CD14-positive monocyte (primary cell): ENCODE measurements around the gene PTPRD. TPM values are rescaled to one million over a fixed set of nuclear protein-coding genes. Genes with fewer than 3 reads are reported as not detected.

Experiments
- DNase-seq, 3 donors: peaks; one replicate each; pipeline ENCODE4 v3.0.0-alpha.2; 2011 to 2022
- H2AFZ ChIP-seq: 2 replicates; pipeline ENCODE4 v1.6.0; 2012; ENCODE audit warnings: mild to moderate bottlenecking, low read depth, low read length, inconsistent platforms; ENCODE audit not compliant: insufficient read depth, poor library complexity, severe bottlenecking
- H3K27ac ChIP-seq, 2 donors: 1 replicate in 1 of 2; 2 replicates in 1 of 2; pipeline ENCODE4 v1.5.1; 2012 to 2013; ENCODE audit warnings: low read length in 2 of 2, control low read depth in 1 of 2, inconsistent platforms in 1 of 2, low read depth in 1 of 2, mild to moderate bottlenecking in 1 of 2
- H3K27me3 ChIP-seq, 2 donors: one replicate each; pipeline versions ENCODE4 v1.6.0 to v1.6.1; 2011 to 2013; ENCODE audit warnings: low read length in 2 of 2; ENCODE audit not compliant: control insufficient read depth in 2 of 2, insufficient read depth in 2 of 2
- H3K36me3 ChIP-seq, 2 donors: replicated peaks in 1 of 2; 1 replicate in 1 of 2; 2 replicates in 1 of 2; pipeline versions ENCODE4 v1.5.1 to v1.6.1; 2012 to 2013; ENCODE audit warnings: low read length in 2 of 2, control low read depth in 1 of 2, inconsistent platforms in 1 of 2, mild to moderate bottlenecking in 1 of 2; ENCODE audit not compliant: insufficient read depth in 2 of 2, control insufficient read depth in 1 of 2
- H3K4me1 ChIP-seq, 2 donors: 1 replicate in 1 of 2; 2 replicates in 1 of 2; pipeline versions ENCODE4 v1.5.1 to v1.6.1; 2012 to 2013; ENCODE audit warnings: low read length in 2 of 2, control low read depth in 1 of 2, inconsistent platforms in 1 of 2, mild to moderate bottlenecking in 1 of 2, moderate library complexity in 1 of 2; ENCODE audit not compliant: insufficient read depth in 2 of 2, control insufficient read depth in 1 of 2
- H3K4me2 ChIP-seq: replicated peaks from 2 replicates; pipeline ENCODE3; 2012; ENCODE audit warnings: low read length, moderate library complexity, mild to moderate bottlenecking; ENCODE audit not compliant: poor library complexity, severe bottlenecking; ENCODE audit errors: extremely low read depth
- H3K4me3 ChIP-seq, 3 experiments: fragments of 200-600 bp in 1 of 3; sonication (generic) in 1 of 3; replicated peaks in 1 of 3; 1 replicate in 2 of 3; 2 replicates in 1 of 3; pipeline ENCODE4 v1.5.1; 2011 to 2013; ENCODE audit warnings: low read length in 3 of 3, mild to moderate bottlenecking in 3 of 3, control low read depth in 2 of 3, low read depth in 2 of 3, inconsistent platforms in 1 of 3, moderate library complexity in 1 of 3
- H3K79me2 ChIP-seq: 2 replicates; pipeline ENCODE4 v1.6.0; 2012; ENCODE audit warnings: mild to moderate bottlenecking, control low read depth, inconsistent platforms, low read length, moderate library complexity; ENCODE audit not compliant: insufficient read depth
- H3K9ac ChIP-seq: 2 replicates; pipeline ENCODE4 v1.6.0; 2017; ENCODE audit warnings: low read length, mild to moderate bottlenecking; ENCODE audit not compliant: insufficient read depth, poor library complexity, severe bottlenecking
- H3K9me3 ChIP-seq, 2 donors: replicated peaks in 1 of 2; 1 replicate in 1 of 2; 2 replicates in 1 of 2; pipeline versions ENCODE4 v1.5.1 to v1.6.1; 2012 to 2013; ENCODE audit warnings: low read length in 2 of 2, control low read depth in 1 of 2; ENCODE audit not compliant: control insufficient read depth in 1 of 2, insufficient read depth in 1 of 2
- H4K20me1 ChIP-seq: 2 replicates; pipeline ENCODE4 v1.6.0; 2012; ENCODE audit warnings: mild to moderate bottlenecking, low read length, control low read depth, moderate library complexity; ENCODE audit not compliant: insufficient read depth
- H3K27ac Mint-ChIP-seq, 7 donors: one replicate each; pipeline ENCODE4 v1.8.0; 2020; ENCODE audit warnings: mild to moderate bottlenecking in 7 of 7, mixed read lengths in 7 of 7, moderate library complexity in 6 of 7, inconsistent platforms in 2 of 7
- H3K27me3 Mint-ChIP-seq, 3 donors: one replicate each; pipeline ENCODE4 v1.8.0; 2021 to 2022; ENCODE audit warnings: low read depth in 3 of 3, mild to moderate bottlenecking in 3 of 3, mixed read lengths in 3 of 3, moderate library complexity in 3 of 3, inconsistent platforms in 1 of 3
- H3K36me3 Mint-ChIP-seq, 2 donors: one replicate each; pipeline ENCODE4 v1.8.0; 2020; ENCODE audit warnings: mixed read lengths in 2 of 2, inconsistent platforms in 1 of 2, mild to moderate bottlenecking in 1 of 2
- H3K4me1 Mint-ChIP-seq: one replicate; pipeline ENCODE4 v1.8.0; 2020; ENCODE audit warnings: mild to moderate bottlenecking, mixed read lengths
- H3K4me3 Mint-ChIP-seq, 2 donors: one replicate each; pipeline ENCODE4 v1.8.0; 2020; ENCODE audit warnings: mild to moderate bottlenecking in 2 of 2, mixed read lengths in 2 of 2, moderate library complexity in 1 of 2
- H3K9me3 Mint-ChIP-seq, 7 donors: one replicate each; pipeline ENCODE4 v1.8.0; 2020 to 2022; ENCODE audit warnings: mixed read lengths in 7 of 7, mild to moderate bottlenecking in 6 of 7, moderate library complexity in 6 of 7, inconsistent platforms in 2 of 7
- CTCF ChIP-seq: fragments of 200-600 bp; IDR thresholded peaks from one replicate; pipeline ENCODE4 v1.8.0; 2022; ENCODE audit warnings: antibody characterized with exemption, mild to moderate bottlenecking
- WGBS: methylation state at CpG from one replicate; pipeline ENCODE4 v1.1.5; 2013; ENCODE audit warnings: missing lambda C conversion rate; ENCODE audit not compliant: insufficient coverage; 5-methylcytosine and 5-hydroxymethylcytosine counted together
- intact Hi-C, 2 donors: fragments of 100-400 bp; cut with micrococcal nuclease; formaldehyde crosslinking; loops; one replicate each; pipeline versions ENCODE4 v1.15.0 to v1.15.1; 2023
- polyA plus RNA-seq, 3 donors: library from polyadenylated mRNA; depleted of rRNA in 1 of 3; unstranded in 2 of 3; stranded (reverse) in 1 of 3; fragments of 300-500 nt in 2 of 3; fragments of >200 nt in 1 of 3; fragmentation: Illumina TruSeq in 2 of 3; gene quantifications; 1 replicate in 2 of 3; 2 replicates in 1 of 3; pipeline ENCODE4 v1.2.3, GENCODE V29; 2012 to 2021

PTPRD gene
- polyA plus RNA-seq, 3 donors: not detected

- H3K27ac ChIP-seq: no peak overlapping the region
- WGBS: no CpG with 5 or more reads among the region's 5 CpGs
- H2AFZ ChIP-seq: no peak overlapping the region
- H3K79me2 ChIP-seq: no peaks in the 10 kb centered on the region
- intact Hi-C loops: no loop called here
- H4K20me1 ChIP-seq: no peaks in the 10 kb centered on the region
- H3K4me3 ChIP-seq: no peak overlapping the region
- no peaks in the 10 kb centered on the region for H3K4me1 ChIP-seq
- no peaks in the 10 kb centered on the region for H3K9me3 ChIP-seq
- peaks cover 0 to 5% (median 0%) of the 10 kb centered on the region in 7 donors for H3K9me3 Mint-ChIP-seq
- H3K36me3 ChIP-seq: no peaks in the 10 kb centered on the region
- no peak overlapping the region for H3K9ac ChIP-seq
- no peak overlapping the region for H3K4me2 ChIP-seq
- H3K36me3 Mint-ChIP-seq: no peaks in the 10 kb centered on the region
- TF ChIP-seq CTCF: no peak
- no peak overlapping the region for H3K4me3 Mint-ChIP-seq
- H3K27ac Mint-ChIP-seq: no peak overlapping the region
- H3K27me3 ChIP-seq: no peaks in the 10 kb centered on the region
- no peaks in the 10 kb centered on the region for H3K4me1 Mint-ChIP-seq
- peaks cover 0 to 1% (median 0%) of the 10 kb centered on the region in 3 donors for H3K27me3 Mint-ChIP-seq
- no peak for DNase-seq
Measured at GRCh38 chr9:8514760-8515159, 2098.0 kb downstream of the PTPRD start.

GRCh38 chr9:8508671-8509290 lies 2104.0 kb downstream of the PTPRD start:
- no peaks in the 10 kb centered on the region for H3K9me3 ChIP-seq
- H3K36me3 ChIP-seq: no peaks in the 10 kb centered on the region
- H3K27me3 Mint-ChIP-seq: peaks cover 0 to 1% (median 0%) of the 10 kb centered on the region in 3 donors
- no peak overlapping the region for H2AFZ ChIP-seq
- H3K4me2 ChIP-seq: no peak overlapping the region
- H3K27ac Mint-ChIP-seq: no peak overlapping the region
- H4K20me1 ChIP-seq: no peaks in the 10 kb centered on the region
- no peak for TF ChIP-seq CTCF
- no peak for DNase-seq
- H3K4me3 Mint-ChIP-seq: no peak overlapping the region
- H3K79me2 ChIP-seq: no peaks in the 10 kb centered on the region
- no peaks in the 10 kb centered on the region for H3K27me3 ChIP-seq
- no peak overlapping the region for H3K27ac ChIP-seq
- no peak overlapping the region for H3K9ac ChIP-seq
- no peaks in the 10 kb centered on the region for H3K4me1 ChIP-seq
- 88% methylated on average over 1 of the region's 1 CpG for WGBS
- no peak overlapping the region for H3K4me3 ChIP-seq
- peaks cover 0 to 4% (median 0%) of the 10 kb centered on the region in 7 donors for H3K9me3 Mint-ChIP-seq
- intact Hi-C loops: no loop called here
- H3K36me3 Mint-ChIP-seq: no peaks in the 10 kb centered on the region
- H3K4me1 Mint-ChIP-seq: no peaks in the 10 kb centered on the region
